Myocyte (in vitro differentiated cells): ENCODE results near the gene TEDC2. TPM values are rescaled to one million over a fixed set of nuclear protein-coding genes. Genes with fewer than 3 reads are reported as not detected.
"Not testable (repeated sequence)": the region's sequence is repeated elsewhere in the genome, so short reads cannot be mapped to it uniquely, and the experiment has no call there.

Source experiments
- DNase-seq: peaks from one replicate; pipeline ENCODE4 v3.0.0-alpha.2; 2012; ENCODE audit warnings: low read depth
- total RNA-seq: library from RNA; depleted of rRNA; stranded (reverse); fragments of >200 nt; gene quantifications from 2 replicates; pipeline ENCODE4 v1.2.3, GENCODE V29; 2014

The TEDC2 gene
- total RNA-seq, 1 donor from 2014 or later: 10.4 TPM

DNA sequence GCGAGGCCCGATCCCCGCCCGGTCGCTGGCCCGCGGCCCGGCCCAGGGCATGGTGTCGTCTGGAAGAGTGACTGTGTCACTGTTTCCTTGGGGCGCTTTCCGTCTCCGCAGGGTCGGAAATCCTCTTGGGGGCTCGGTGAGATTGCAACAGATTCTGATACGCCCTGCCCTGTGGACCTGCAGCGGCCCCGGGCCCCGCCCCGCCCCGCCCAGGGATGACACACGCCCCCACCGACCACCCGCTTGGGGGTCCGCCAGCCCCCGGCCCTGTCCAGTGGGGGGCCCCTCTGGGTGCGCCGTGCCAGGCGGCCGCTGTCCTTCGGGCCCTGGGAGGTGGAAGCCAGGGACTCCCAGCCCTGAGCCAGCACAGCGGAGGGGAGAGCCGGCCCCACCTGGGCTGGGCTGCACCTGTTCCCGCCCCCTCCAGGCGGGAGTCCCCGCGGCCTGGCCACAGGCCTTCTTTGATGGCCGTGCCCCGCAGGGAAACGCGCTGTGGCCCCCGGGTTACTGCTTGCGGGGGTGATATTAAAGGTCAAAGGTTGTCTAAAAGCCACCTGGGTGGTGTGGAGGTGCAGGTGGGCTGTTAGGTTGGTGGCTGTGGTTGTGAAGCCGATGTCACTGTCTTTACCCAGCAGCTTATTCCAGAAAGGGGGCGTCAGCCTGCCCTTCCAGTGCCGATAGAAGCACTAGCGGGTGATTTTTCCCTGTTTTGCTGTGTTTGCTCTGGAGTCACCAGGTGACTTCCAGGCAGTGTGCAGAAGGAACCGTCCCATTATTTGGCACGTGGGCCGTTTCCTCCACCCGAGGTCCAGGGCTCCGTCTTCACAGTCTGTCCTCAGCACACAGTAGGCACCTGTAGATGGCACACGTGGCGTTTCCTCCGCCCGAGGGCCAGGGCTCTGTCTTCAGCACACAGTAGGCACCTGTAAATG is 15.8 kb downstream of the TEDC2 start:
- DNase-seq: no peak

DNA sequence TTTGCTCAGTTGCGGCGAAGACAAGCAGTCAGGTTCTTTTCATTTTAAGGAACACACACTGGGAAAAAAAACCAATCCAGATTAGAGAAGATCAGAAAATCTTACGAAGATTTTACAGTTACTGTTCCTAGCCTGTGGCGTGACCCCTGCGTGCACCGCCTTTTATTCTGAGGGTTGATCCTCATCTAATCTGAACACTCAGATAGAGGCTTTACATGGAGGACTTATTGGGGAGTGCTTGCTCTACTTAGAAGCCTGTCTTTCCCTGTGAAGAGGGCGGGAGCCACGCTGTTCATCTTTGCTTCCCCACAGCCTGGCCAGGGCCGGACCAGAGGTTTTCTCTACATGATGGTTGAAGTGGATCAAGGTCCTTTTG is 16.4 kb downstream of the TEDC2 start:
- no peak for DNase-seq

DNA sequence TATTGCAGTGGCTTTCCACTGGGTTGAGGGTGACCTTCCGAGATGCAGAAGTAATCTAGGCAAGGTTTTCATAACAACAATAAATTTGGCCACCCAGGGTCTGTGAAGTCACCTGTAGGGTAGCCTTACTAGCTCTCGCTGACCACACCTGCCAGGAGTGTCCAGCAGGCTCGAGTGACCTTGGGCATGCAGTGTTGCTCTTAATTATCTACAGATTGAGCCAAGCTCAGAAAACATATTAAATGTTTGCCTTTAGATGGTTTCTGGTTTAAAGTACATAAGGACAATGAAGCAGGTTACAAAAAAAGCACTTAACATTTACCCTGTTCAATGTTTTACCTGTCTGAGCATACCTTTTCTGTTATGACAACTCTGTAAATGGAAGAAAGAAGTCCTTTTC is 16.8 kb downstream of the TEDC2 start:
- no peak for DNase-seq

DNA sequence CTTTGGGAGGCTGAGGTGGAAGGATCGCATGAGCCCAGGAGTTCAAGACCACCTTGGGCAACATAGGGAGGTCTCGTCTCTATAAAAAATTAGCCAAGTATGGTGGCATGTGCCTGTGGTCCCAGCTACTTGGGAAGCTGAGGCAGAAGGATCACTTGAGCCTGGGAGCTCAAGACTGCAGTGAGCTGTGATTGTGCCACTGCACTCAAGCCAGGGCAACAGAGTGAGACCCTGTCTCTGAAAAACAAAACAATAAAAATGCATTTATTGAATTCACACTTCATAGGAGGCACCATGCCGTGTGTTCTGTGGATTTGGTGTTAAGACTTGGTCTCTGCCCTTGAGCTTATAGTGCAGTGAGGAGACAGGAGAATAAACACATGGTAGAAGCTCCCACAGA is 17.4 kb downstream of the TEDC2 start:
- no peak for DNase-seq

DNA sequence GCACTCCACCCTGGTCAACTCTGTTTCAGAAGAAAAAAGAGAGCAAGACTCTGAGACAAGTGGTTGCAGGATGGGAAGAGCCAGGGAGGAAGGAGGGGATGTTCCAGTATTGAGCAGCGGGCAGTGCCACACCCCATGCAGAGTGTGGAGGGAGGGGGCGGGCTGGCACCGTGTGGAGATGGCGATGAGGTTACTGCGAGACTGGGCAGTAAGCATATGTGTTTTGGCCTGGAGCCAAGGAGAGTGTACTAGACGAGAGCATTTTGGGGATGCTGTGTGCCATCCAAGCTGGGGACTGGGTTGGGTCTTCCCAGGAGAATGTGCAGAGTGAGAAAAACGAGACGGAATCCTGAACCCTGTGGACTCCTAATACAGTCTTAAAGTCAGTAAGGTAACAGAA is 18.4 kb downstream of the TEDC2 start:
- no peak for DNase-seq

DNA sequence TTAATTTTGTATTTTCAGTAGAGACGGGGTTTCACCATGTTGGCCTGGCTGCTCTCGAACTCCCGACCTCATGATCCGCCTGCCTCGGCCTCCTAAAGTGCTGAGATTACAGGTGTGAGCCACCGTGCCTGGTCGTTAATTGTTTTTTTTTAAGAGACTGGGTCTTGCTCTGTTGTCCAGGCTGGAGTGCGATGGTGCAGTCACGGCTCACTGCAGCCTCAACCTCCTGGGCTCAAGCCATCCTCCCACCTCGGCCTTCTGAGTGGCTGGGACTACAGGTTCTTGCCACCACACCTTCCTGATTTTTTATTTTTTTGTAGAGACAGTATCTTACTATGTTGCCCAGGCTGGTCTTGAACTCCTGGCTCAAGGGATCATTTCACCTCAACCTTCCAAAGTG is 20.1 kb downstream of the TEDC2 start:
- DNase-seq: not testable (repeated sequence)

DNA sequence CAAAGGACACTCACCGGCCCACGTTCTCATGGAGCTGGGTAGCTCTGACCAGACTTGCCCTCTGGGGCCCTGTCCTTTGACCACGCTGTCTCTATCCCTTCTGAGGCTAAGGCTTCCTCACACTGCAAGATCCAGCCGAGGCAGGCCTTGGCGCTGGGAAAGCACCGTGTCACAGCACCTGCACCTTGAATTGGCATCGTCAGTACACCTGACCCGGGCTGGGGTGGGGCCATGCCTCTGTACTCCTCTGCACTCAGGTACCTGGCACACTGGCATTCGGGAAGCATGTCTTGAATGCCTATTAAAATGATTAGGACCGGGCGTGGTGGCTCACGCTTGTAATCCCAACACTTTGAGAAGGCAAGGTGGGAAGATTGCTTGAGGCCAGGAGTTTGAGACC is 21.0 kb downstream of the TEDC2 start:
- DNase-seq: no peak

DNA sequence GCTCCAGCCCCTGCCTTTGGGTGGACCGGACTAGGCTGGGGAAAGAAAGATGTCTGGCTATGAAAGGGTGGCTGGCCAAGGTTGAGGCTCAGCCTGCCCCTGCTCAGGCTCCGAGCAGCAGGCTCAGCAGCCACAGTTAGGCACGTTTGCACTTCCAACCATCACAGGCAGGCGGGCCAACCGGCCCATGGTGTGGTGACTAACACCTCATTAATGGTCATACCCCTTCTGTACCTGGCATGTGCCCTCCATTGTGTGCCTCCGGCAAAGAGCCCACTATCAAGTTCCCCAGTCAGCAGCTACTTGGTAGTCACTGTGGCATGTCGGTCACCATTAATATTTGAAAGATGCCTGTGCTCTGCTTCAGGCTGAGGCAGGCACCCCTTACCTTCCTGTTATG is 21.8 kb downstream of the TEDC2 start:
- DNase-seq: no peak

DNA sequence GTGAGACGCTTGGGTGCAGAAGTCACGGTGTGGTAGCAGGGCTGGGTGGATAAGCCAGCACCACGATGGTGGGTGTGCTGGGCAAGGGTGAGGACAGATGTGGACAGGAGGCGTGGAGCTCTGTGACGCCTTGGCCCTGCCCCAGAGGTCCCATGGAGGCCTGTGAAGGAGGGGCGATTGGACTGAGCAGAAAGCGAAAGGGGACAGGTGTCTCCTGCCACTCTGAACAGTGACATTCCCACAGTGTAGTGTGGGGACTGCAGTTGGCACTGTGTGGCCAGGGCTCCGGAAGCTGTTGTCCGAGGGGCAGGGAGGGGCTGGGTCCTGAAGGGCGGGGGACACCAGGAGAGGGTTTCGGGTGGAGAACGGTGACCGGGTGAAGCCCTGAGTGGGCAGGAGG is 22.3 kb downstream of the TEDC2 start:
- DNase-seq: peak; percentile 91

DNA sequence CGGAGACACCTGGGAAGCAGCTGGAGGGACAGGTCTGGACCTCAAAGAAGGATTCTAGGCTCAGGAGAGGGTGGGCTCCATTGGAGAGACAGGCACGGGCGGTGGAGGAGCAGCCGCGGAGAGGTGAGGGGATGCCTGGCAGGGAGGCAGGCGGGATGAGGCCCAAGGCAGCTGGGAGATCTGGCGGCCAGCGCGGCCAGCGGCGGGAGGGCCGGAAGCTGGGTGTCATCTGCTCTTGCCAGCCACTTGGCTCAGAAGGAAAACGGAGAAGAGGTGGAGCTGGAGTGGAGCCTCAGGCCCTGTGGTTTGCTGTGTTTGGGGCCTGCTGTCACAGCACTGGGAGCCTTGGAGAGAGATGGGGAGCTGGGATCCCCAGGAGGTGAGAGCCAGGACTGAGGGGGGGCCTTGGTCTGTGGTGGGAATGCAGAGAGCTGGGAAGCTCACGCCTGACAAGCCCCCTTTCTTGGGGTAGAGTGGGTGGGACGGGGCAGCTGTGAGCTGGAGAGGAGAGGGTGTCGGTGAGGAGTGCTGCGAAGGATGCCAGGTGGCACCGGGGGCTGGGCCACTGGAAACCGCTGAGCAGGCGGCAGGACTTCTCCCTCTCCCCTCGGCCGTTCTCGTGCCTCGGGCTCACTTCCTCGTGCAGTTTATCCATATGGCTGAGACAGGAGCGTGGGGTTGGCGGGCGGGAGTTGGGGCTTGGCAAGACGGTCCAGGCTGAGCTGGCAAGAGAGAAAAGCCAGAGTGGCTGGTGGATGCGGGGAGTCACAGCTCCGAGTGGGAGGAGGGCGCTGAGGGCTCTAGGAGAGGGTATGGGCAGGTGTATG is 23.0 kb downstream of the TEDC2 start:
- peak; percentile 92 for DNase-seq

DNA sequence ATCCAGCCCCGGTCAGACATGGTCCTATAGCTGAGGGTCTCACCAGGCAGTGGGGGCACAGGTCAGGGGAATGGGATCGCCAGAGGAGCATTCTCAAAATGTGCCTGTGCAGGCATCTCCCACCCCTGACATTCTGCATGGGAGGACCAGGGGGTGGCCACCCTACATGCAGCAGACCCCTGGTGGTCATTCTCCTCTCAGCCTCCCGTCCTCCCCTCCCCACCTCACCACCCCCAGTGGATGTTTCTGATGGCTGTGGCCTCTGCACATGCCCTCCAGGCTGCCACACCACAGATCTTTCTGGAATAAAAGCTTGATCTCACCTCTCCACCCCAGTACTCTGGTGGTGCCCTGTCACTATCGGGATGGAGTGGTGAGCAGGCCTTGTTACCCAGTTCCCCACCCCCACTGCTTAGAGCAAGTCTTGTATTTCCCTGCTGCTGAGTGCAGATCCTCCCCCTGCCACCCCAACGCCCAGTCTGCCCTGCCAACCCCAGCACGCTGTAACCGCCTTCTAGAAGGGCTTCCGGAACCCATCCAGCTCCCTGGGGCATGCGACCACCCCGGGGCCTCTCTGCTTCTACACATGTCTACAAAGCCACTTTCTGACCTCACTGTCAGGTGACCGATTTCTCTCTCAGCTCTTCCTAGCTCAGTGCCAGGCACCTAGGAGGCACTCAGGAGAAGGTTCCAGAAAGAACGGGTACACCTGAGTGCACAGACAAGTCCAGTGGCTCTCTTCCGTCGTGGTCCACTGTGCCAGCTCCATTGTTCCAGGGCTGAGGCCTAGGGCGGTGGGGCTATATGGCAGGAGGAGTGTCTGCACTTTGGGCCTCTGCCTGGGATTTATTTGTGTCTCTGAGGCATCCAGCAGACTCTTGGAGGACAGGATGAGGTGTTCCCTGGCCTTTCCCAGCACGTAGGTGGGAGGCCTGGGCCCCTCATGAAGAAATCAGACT is 24.3 kb downstream of the TEDC2 start:
- no peak for DNase-seq

DNA sequence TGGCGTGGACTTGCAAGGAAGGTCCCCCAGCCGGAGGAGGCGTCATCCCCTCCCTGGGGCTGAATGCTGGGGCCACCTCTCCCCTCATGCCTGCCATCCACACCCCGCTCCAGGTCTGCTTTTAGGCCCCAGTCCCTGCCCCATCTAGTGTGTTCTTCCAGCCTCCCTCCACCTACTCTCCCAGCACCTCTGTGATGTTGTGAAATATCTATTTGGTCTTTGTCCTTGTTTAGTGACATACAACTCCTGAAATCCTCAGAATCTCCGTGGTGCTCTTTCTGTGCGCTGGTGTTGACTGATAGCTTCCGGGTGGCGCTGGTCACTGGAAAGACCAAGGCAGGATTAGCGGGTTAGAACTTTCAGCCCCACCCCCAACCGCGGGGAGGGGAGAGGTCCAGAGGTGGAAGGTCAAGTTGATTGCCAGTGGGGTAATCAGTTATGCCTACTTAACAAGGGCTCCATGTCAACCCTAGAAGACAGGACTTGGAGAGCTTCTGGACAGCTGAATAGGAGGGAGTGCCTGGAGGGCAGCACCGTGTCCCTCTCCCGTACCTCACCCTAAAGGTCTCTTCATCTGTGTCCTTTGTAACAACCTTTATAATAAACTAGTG is 25.1 kb downstream of the TEDC2 start:
- no peak for DNase-seq

DNA sequence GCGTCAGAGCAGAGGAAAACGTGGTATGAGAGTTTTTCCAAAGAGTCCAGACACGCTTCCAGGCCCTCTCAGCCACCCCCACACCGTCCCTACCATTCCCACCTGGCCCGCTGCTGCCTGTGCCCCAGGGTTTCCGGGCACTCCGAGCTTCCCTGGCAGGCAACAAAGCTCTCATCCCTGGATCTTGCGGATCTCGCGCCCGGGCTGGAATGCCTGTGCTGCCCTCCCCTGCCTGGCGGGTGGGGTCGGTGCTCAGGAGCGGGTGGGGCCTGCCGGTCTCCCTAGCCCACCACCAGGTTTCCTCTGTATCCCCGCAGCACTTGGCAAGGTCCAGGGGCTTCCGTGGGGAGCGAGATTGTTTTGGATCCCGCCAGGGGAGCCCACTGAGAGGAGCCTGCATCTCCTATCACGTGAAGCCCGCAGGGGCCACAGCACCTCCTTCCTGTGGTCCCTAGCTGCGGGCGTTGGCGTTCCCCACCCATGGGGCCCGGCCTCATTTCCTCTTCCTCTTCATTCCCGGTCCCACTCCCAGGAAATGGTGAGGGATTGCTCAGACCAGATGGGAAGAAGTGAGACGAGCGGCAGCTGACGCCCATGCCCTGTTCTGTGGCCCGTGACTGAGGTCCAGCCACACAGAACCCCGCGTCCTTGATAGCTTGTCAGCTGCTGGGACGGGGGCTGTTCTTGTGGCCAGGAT is 26.1 kb downstream of the TEDC2 start:
- DNase-seq: no peak

DNA sequence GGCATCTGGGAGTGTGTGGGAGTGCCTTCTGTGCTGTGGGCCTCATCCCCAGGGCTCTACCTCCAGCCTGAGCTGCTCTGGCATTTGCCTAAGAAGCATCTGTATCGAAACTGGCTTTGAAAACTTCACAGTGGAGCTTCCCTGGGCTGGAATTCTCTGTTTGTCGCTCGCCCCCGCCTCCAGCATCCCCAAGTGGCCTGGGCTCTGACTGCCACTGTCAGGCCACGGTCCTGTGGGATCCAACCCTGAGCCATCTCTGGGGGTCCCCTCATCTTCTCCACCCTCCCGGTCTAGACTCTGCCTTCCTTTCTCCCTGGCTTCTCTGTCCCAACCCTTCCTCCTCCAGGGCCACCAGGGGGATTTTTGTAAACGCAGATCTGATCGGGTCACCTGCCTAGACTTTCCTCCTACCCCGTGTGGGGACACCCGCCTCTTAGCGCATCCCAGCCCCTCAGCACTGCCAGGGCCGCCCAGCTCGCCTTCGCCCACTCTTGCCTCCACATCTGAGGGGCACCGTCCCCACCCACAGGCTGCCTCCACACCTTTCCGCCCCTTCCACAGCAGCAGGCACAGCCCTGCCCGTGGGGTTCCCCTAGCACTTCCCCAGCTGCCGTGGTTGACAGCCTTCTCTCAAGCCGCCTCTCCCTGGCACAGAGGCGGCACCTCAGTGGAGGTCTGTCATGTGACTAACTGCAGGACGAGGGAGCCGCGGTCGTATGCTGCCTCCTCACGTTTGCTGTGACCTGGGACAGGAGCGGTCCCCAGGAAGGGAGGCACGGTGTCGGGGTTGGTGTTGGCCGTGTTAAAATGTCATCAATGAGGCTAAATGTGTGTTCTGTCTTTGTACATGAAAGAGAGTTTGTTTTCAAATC is 27.0 kb downstream of the TEDC2 start:
- no peak for DNase-seq

DNA sequence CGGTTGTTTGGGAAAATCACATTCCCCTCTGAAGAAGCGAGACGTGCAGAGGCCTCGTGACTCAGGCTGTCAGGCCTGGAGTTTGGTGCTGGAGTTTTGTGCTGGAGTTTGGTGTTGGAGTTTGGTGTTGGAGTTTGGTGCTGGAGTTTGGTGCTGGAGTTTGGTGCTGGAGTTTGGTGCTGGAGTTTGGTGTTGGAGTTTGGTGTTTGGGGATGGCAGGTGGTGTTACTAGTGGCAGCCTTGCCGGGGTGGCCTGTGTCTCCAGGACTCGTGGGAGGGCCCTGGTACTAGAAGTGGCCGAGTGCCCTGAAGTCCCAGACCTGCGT is 27.6 kb downstream of the TEDC2 start:
- DNase-seq: no peak

DNA sequence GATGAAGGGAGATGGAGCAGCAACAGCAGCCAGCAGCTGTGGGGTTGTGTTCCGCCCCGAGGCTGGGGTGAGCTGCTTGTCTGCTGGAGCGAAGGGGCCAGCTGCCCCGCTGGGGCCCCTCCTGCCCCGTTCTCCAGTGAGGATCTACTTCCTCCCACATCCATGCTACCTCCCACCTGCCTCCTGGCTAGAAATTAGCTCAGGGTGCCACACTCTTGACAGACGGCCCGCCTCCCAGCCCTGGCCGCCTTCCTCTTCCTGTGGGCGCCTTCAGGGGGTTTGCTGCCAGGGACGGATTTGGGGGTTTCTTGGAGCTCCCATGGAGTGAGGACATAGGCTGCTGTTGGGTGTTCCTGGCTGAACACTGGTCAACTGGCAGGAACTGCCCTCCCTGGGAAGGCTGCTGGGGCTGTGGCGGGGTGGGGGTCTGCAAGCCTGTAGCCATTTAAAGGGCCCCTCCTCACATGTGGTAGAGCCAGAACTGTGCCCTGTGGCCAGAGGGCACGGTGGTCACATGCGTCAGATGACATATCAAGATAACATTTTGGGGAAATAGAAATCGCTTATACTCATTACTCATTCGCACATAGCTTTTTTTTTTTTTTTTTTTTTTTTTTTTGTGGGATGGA is 28.1 kb downstream of the TEDC2 start:
- DNase-seq: no peak

DNA sequence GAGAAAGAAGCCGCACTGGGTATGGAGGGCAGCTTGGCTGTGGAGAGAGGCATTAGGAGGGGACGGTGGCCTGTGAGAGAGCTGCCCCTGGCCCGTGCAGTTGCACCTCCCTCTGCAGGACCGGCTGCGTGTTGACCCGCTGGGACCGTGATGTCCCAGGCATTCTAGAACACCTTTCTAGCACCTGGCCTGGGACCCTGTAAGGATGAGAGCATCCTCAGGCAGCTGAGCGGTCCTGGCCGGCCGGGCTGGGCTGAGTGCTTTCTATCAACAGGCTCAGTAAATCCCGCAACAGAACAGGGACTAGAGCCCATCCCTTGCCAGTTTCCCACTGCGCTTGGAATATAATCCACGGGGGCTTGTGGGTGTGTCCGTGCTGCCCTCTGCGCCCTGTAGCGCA is 29.7 kb downstream of the TEDC2 start:
- DNase-seq: no peak

DNA sequence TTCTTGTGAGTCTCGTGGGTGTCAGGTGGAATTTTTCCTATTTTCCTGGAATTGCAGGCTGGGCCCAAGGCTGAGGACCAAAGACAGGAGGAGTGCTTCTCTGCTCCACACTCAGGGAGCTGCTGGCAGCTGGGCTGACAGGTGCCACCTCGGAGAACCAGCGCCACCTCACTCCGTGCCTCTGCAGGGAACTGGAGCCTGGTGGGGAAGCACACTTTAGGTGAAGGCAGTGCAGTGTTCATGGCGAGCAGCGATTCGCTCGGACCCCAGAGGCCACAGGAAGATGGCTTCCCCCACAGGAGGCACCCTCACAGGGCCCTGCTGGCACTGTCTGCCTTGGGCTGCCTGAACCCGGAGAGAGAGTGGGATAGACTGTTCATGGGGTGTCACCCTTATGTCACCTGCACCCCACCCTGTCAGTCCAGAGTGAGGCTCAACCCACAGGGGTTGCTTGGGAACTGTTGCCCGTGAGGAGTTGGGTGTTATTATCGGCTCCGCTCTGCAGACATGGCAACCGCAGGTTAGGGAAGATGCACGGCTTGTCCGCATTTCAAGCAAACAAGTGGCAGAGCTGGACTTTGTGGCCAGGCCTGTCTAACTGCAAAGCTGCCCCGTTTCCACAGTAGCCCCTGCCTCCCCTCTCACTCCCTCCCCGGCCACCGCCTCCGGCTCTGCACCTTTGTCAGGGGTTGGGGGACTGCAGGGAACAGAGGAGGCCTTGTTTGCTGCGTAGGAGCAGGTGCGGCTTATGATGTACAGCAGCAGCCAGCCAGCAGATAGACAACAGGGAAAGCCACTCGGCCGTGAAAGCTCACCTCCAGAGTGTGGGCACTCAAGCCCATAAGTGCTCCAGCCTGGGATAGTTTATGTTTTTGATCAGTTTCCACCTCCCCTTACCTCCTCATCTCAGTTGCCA is 30.5 kb downstream of the TEDC2 start:
- DNase-seq: no peak
